IPS-NIHi7 (cell line): ENCODE data around the gene CRTC2.

Source experiments
- DNase-seq: peaks from one replicate; pipeline ENCODE4 v3.0.0; 2012; ENCODE audit warnings: mixed read lengths; ENCODE audit errors: extremely low spot score

CRTC2 gene

GRCh38 chr1:153976819-153977249, 18.4 kb upstream of the CRTC2 start:
- no peak for DNase-seq

- DNase-seq: no peak
These were observed 15.1 kb upstream of the CRTC2 start for GRCh38 chr1:153973525-153973924.

GRCh38 chr1:153973071-153973470, 14.7 kb upstream of the CRTC2 start:
- DNase-seq: no peak

- DNase-seq: no peak
These were observed 11.9 kb upstream of the CRTC2 start for GRCh38 chr1:153970346-153970745.

- no peak for DNase-seq
These were observed 10.6 kb upstream of the CRTC2 start for GRCh38 chr1:153968972-153969371.

- DNase-seq: no peak
These were observed 10.0 kb upstream of the CRTC2 start for GRCh38 chr1:153968408-153968807.

GRCh38 chr1:153968000-153968363, 9.6 kb upstream of the CRTC2 start:
- DNase-seq: no peak

- DNase-seq: peak; percentile 89
These were observed 8.9 kb upstream of the CRTC2 start, which contains the start of gene CREB3L4 for GRCh38 chr1:153967107-153967999. CREB3L4 (plus strand) TSS chr1:153967902; CDS start chr1:153968526, 624 bp downstream.

- DNase-seq: peak; percentile 56
These were observed 5.5 kb upstream of the CRTC2 start for GRCh38 chr1:153963850-153964331.

- DNase-seq: peak; percentile 90
These were observed 4.8 kb upstream of the CRTC2 start, which contains the start of gene SLC39A1 for GRCh38 chr1:153963030-153963849. SLC39A1 (minus strand) TSS chr1:153963537; CDS start chr1:153962715, 822 bp downstream.

- no peak for DNase-seq
These were observed 3.9 kb upstream of the CRTC2 start for GRCh38 chr1:153962088-153963029.

GRCh38 chr1:153961421-153961820, 3.0 kb upstream of the CRTC2 start:
- DNase-seq: no peak

GRCh38 chr1:153960206-153960605, 1.8 kb upstream of the CRTC2 start:
- DNase-seq: no peak

- DNase-seq: no peak
These were observed 1.0 kb upstream of the CRTC2 start for GRCh38 chr1:153959454-153959853.

- no peak for DNase-seq
These were observed 499 bp upstream of the CRTC2 start for GRCh38 chr1:153958961-153959260.

GRCh38 chr1:153957744-153958110, 685 bp downstream of the CRTC2 start:
- DNase-seq: no peak

GRCh38 chr1:153956997-153957715, 1.3 kb downstream of the CRTC2 start:
- no peak for DNase-seq

GRCh38 chr1:153954826-153955225, 3.6 kb downstream of the CRTC2 start:
- DNase-seq: no peak

- DNase-seq: no peak
These were observed 4.5 kb downstream of the CRTC2 start for GRCh38 chr1:153953859-153954365.

- no peak for DNase-seq
These were observed 6.6 kb downstream of the CRTC2 start for GRCh38 chr1:153951801-153952200.

- no peak for DNase-seq
These were observed 7.2 kb downstream of the CRTC2 start for GRCh38 chr1:153951183-153951582.
